ENCODE data around the gene TRAF6.

DNA sequence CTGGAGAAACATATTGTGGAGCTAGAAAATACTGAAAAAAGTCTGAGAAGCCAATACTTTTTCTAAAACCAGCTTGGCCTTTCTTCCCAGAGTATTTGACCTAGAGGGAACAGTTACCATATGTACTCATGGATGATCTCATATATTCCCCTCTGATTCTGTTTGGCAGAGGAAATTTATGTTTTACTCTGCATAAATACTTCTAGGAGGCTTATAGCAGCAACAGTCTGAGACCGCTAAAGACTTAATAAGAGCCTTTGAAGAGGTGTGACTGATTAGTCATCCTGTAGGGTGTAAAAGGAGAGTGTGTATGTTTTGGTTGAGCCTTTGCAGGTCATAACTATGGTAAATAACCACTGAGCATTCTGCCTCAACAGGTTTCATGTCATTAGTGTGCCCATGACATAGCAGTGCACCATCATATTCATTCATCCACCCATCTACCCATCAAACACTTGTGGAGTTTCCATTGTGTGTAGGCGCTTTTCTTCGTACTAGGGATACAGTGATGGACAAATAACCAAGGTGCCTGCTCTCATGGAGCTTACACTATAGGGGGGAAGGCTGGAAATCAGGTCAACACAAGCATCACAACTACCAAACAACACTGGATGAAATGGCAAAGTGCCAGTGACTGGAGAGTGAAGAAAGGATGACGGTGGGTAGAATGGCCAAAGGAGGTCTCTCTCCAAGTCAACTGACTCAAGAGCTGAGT lies 44.5 kb downstream of the TRAF6 start:
- TF ChIP-seq, protein P1, sequence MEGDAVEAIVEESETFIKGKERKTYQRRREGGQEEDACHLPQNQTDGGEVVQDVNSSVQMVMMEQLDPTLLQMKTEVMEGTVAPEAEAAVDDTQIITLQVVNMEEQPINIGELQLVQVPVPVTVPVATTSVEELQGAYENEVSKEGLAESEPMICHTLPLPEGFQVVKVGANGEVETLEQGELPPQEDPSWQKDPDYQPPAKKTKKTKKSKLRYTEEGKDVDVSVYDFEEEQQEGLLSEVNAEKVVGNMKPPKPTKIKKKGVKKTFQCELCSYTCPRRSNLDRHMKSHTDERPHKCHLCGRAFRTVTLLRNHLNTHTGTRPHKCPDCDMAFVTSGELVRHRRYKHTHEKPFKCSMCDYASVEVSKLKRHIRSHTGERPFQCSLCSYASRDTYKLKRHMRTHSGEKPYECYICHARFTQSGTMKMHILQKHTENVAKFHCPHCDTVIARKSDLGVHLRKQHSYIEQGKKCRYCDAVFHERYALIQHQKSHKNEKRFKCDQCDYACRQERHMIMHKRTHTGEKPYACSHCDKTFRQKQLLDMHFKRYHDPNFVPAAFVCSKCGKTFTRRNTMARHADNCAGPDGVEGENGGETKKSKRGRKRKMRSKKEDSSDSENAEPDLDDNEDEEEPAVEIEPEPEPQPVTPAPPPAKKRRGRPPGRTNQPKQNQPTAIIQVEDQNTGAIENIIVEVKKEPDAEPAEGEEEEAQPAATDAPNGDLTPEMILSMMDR (IDR thresholded peaks at IDR 0.05), result no peak
- TF ChIP-seq POLR2A (IDR thresholded peaks at IDR 0.05) (no peak), POLR2AphosphoS5 (IDR thresholded peaks at IDR 0.05) (no peak), EP300 (IDR thresholded peaks at IDR 0.05) (no peak)

Measured in upper lobe of left lung (tissue), 4 donors.